Measurements from ENCODE around the gene ZG16B.
A peak's percentile ranks its signal among the peaks of the same experiment; 100 is the strongest.

ZG16B gene

GRCh38 chr16:2829501-2830354, at the start of gene ZG16B:
Gene ZG16B, plus strand, starts transcription at chr16:2830303. Its CDS starts 139 bp downstream, at chr16:2830442.
- no peak for DNase-seq

DNA sequence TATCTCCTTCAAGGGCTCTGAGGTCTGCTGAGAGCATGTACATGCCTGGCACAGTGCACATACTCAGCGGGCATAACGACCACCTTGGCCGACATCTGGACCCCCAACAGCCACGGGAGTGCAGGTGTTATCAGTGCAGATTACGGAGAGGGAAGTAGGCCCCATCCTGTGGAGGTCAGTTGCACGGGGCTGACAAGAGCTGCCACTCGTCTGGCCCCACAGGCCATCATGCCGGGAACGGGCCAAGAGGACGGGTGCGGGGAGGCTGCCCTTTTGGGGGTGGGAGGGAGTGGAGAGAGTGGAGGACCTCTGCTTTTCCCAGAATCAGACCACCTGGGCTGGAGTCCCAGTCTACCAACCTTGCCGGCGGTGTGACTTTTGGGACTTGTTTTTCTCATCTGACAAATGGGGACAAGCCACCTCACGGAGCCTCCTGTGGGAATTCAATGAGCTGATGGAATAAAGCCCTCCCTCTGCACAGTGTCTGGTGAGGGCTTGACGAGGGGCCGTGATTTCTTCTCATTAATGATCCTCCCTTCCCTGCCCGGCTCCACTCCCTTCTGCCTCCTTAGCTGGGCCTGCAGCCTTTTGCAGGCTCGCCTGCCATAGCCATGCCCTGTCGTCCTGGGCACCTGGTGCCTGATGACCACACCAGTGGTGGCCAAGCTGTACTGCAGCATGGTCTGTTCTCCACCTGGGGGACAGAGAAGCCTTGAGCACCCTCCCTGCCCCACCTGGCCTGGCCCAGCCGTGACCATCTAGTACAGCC, 47.3 kb upstream of the ZG16B start:
- no peak for DNase-seq

DNA sequence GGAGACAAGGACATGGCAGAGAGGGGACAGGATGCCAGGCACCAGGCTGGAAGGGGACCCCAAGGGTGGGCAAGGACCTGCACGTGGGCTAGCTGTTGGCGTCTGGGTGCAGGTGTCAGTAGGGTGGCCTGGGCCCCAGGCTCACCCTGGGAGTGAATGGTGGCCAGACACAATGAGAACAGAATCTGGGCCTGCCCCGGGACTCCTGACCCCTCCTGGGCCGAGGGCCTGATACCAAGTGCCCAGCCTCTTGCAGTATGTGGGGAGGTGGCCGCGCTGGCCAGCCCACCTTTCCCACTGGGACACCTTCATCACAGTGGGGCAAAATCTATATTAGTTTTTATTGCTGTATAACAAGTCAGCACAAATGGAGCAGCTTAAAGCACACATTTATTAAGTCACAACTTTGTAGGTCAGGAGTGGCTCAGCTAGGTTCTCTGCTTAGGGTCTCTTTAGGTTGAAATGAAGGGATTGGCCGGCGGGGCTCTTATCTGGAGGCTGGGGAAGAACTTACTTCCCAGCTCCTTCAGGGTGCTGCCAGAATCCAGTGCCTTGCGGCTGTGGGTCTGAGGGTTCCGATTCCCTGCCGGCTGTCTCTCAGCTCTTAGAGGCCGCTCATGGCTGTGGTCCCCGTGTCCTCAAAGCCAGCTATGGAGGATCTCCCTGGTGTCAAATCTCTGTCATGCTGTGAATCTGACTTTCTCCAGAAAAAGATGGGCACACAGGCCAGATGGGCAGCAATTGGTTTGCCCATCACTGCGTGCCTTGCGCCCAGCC, 46.3 kb upstream of the ZG16B start:
- no peak for DNase-seq

DNA sequence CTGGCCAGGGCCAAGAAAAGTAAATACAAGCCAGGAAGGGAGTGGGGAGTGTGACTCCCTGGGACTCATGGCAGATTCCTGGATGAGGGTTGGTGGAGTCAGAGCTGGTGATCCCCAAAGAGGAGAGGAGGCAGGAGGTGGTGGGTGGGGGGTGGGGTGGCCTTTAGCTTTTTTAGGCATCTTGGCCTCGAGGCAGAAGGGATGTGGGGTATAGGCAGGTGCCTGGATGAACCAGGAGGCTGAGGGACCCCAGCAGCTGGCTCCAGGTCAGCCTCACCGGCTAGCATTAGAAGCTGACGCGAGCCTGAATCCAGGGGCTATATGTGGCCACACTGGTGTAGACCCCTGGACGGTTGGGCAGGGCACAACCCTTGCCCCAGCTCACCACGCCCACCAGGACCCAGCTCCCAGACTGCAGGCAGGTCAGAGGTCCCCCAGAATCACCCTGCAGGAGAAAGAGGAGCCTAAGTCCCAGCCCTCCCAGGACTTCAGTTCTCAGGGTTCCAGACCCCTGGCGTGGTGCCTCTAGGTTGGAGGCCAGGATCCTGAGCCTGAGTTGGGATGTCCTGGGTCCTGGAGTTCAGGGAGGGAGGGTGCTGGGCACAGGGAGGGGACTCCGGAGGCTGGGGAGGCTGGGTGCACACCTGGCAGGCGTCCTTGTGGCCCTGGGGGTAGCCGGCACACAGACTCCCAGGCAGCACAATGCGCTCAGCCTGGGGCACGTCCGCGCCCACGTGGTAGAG, 45.6 kb upstream of the ZG16B start:
- DNase-seq = no peak

DNA sequence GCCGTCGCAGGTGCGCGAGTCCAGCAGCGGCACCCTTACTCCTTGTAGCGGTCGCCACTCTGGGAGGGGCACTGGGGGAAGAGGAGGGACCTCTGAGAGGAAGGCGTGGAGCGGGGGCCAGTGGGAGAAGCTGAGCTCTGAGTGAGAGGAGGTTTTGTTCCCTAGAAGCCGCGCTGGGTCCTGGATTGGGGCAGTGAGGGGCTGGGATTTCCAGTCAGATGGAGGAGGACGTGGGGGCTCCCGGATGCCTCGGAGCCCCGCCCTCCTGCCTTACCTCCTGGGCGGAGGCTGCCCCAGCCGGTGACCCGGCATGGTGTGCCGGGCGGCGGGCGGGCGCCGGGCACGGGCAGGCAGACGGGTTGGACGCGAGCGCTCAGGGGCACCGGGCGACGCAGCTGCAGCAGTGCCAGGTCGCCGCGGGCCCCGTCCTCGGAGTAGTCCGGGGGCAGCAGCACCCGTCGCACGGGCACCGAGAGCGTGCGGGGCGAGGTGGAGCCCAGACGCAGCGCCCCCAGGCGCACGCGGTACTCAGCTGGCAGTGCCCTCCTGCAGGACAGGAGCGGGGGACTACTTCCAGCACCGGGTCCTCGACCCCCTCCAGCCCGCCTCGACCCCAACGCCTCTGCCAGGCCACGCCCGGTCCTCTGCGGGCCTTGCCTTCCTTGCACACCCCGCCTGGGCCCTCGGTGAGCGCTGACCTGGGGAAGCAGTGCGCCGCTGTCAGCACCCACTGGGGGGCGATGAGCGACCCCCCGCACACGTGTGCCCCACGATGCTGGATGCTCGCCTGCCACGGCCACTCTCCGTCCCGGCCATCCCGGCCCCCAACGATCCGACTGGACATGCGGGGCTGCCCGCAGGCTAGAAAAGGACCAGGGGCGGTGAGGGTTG, 44.8 kb upstream of the ZG16B start:
- DNase-seq = peak in 1 of 2 donors; percentile 39

- DNase-seq = no peak
Measured at GRCh38 chr16:2786061-2786825, 43.9 kb upstream of the ZG16B start.

GRCh38 chr16:2786826-2787151, 43.3 kb upstream of the ZG16B start:
- DNase-seq = no peak

DNA sequence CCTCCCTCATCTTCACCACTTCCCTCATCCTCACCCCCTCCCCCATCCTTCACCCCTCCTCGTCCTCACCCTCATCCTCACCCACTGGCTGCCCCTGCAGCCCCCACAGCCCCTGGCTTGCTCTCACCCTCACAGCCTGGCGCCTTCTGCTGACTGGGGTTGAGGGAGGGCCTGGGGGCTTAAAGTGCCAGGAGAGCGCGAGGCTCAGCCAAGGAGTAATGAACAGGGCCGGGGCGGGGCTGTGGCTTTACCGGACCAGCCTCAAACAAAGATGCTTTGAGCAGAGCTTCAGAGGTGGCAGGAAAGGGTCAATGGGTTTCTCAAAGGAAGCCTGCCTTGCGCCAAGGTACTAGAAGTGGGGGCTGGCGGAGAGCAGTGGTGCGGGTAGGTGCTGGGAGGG, 42.7 kb upstream of the ZG16B start, which contains the start of gene PRSS33:
TSS of gene PRSS33 (minus strand) at position 155 of the 400 bp plus-strand sequence. CDS start 1,013 bp downstream, outside the sequence.
- DNase-seq = no peak

GRCh38 chr16:2787961-2788360, 42.1 kb upstream of the ZG16B start:
- DNase-seq = no peak

DNA sequence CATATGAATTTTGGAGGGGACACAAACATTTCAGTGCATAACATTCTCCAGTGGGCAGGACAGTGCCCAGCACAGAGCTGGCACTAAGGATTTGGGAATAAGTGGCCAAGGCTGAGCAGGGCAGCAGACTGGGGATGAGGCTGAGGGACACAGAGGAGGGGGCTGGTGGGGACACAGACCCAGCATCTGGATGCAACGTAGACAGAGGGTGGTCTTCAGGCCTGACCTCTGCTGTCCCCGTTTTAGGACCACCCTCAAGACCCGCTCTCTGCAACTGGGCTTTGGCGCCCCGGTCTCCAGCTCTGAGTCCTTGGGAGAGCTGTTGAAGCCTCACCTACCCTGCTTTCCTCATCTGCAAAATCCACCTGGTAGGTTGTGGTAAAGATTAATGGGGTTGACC, 39.5 kb upstream of the ZG16B start:
- no peak for DNase-seq

- no peak for DNase-seq
Measured at GRCh38 chr16:2791174-2791573, 38.9 kb upstream of the ZG16B start.

GRCh38 chr16:2792940-2793339, 37.2 kb upstream of the ZG16B start:
- DNase-seq = no peak

DNA sequence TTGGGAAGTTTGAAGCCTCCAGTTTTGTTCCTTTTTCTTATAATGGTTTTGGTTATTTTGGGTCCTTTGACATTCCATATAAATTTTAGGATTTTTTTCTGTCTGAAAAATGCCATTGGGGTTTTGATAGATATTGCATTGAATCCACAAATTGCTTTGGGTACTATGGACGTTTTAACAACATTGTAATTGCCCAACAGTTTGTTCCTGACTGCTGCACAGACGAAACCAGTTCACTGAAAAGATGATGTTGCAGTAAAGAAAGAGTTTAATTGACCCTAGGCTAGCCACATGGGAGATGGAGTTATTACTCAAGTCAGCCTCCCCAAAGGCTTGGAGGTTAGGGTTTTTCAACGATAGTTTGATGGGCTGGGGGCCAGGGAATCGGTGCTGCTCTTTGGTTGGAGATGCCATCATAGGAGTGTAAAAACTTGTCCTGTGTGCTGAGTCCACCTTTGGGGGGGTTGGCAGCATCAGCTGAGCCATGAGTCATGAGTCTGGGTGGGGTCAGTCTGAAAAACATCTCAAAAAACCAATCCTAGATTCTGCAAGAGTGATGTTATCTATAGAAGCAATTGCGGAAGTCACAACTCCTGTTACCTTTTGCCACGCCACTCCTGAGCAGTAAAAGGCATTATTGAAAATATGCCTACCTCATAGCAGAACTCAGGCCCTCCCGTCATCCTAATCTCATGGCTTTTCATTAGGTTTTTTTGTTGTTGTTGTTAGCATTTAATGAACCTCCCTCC, 34.5 kb upstream of the ZG16B start:
- DNase-seq = no peak

GRCh38 chr16:2798723-2799204, 31.3 kb upstream of the ZG16B start:
- DNase-seq = no peak

- no peak for DNase-seq
Measured at GRCh38 chr16:2799205-2799858, 30.8 kb upstream of the ZG16B start.

- no peak for DNase-seq
Measured at GRCh38 chr16:2799859-2800226, 30.3 kb upstream of the ZG16B start.

GRCh38 chr16:2803545-2804195, 26.4 kb upstream of the ZG16B start:
- no peak for DNase-seq

- DNase-seq = no peak
Measured at GRCh38 chr16:2804728-2805127, 25.4 kb upstream of the ZG16B start.

GRCh38 chr16:2806286-2806685, 23.8 kb upstream of the ZG16B start:
- DNase-seq = no peak
